CD4-positive, alpha-beta T cell treated with Interleukin-17A for 1 hour (primary cell): ENCODE results near the gene TUT4.
A peak's percentile ranks its signal among the peaks of the same experiment; 100 is the strongest.

ENCODE experiments used
- DNase-seq: peaks from one replicate; pipeline ENCODE4 v3.0.0-alpha.2; 2020

Gene TUT4

GRCh38 chr1:52572387-52572786 lies 19.5 kb upstream of the TUT4 start:
- no peak for DNase-seq

- peak; percentile 16 for DNase-seq
Observed at GRCh38 chr1:52571783-52572182, 18.9 kb upstream of the TUT4 start.

DNA sequence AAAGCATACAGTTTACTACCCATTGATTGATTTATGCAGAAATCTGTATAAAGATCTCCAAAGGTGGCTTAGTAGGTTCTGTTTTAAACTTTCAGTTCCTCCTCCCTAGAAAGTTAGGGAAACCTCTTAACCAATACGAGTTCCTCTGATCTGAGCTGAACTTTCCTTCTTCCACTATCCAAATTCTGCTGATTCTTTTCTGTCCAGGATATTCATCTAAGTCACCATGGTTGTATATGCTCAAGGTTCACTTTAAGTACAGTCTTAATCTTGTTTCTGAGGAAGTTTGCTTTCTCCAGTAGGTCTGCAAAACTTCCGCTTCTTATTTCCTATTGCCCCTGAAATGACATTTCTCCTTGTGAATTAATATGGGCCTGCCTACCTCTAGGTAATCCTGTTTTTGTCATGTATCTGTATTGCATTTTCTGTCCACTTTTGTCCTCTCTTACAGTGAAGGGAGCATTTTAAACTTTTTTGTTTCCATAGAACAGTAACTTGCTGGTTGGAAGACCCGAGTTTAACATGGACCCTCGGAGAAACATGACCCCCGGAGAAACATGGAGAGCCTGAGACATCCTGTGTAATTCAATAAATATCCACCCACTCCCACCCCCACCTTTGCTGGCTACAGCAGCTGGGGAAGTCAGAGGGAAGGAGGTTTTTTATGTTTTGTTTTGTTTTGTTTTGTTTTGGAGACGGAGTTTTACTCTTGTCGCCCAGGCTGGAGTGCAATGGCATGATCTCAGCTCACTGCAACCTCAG lies 16.7 kb upstream of the TUT4 start:
- DNase-seq: no peak

DNA sequence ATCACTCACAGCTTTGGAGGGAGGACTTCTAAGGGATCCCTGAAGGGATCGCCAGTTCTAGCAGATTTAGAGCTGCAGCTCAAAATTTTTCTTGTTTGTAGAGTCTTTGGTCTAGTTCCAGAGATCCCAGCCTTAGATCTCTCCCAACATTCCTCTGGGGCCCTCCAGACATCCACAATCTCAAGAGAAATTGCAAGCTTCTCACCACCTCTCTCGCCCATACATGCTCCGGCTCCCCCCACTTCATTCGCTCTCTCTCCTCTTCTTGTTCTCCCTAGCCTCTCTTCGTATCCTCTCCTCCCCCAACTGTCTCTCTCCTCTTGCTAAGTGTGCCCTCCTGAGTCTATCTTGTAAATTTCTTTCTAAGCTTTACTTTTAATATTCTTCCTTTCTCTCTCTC lies 15.1 kb upstream of the TUT4 start:
- no peak for DNase-seq

DNA sequence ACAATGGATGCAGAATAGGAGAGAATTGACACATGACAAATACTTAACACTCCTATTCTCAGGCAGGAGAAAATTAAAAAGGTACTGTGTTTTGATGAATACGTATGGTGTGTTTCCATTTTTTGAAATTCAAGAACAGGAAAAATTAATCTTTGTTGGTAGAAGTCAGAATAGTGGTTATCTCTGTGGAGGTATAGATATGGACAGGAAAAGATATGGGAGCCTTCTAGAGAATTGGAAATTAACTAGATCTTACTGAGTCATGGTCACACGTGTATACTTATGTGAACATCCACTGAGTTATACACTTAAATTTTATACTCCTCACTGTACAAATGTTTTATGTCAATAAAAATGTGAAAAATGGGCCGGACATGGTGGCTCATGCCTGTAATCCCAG lies 9.9 kb upstream of the TUT4 start:
- DNase-seq: no peak

- DNase-seq: no peak
Observed at GRCh38 chr1:52559875-52560274, 7.0 kb upstream of the TUT4 start.

DNA sequence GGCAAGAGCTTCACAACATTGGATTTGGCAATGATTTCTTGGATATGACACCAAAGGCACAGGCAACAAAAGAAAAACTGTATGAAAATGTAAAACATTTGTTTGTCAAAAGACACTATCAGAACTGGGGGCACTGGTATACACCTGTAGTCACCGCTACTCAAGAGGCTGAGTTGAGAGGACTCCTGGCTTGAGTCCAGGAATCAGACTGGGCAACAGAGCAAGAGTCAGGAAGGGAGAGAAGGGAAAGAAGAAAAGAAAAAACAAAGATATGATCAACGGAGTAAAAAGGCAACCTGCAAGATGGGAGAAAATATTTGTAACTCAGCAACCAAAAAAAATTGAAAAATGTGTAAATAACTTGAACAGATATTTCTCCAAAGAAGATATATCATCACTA lies 6.0 kb upstream of the TUT4 start:
- DNase-seq: no peak

GRCh38 chr1:52556641-52557360 lies 3.9 kb upstream of the TUT4 start:
- DNase-seq: no peak

GRCh38 chr1:52554756-52555155 lies 1.9 kb upstream of the TUT4 start:
- no peak for DNase-seq

GRCh38 chr1:52554267-52554640 lies 1.4 kb upstream of the TUT4 start:
- DNase-seq: no peak

- peak; percentile 92 for DNase-seq
Observed at GRCh38 chr1:52553362-52554266, 722 bp upstream of the TUT4 start.

- DNase-seq: peak; percentile 85
Observed at GRCh38 chr1:52552236-52552504, 722 bp downstream of the TUT4 start.

- DNase-seq: peak; percentile 59
Observed at GRCh38 chr1:52551507-52552235, 1.2 kb downstream of the TUT4 start.

- no peak for DNase-seq
Observed at GRCh38 chr1:52550447-52550846, 2.4 kb downstream of the TUT4 start.

- no peak for DNase-seq
Observed at GRCh38 chr1:52549267-52549666, 3.6 kb downstream of the TUT4 start.

DNA sequence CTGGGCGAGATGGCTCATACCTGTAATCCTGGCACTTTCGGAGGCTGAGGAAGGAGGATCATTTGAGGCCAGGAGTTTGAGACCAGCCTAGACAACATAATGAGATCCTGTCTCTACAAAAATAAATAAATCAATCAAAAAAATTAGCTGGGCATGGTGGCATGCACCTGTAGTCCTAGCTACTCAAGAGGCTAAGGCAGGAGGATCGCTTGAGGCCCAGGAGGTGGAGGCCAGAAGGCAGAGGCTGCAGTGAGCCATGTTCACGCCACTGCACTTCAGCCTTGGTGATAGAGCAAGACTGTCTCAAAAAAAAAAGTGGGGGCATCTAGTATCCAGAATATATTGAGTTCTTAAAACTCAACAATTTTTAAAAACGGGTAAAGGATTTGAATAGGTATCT lies 6.0 kb downstream of the TUT4 start:
- no peak for DNase-seq

GRCh38 chr1:52544665-52545525 lies 8.0 kb downstream of the TUT4 start:
- DNase-seq: no peak

DNA sequence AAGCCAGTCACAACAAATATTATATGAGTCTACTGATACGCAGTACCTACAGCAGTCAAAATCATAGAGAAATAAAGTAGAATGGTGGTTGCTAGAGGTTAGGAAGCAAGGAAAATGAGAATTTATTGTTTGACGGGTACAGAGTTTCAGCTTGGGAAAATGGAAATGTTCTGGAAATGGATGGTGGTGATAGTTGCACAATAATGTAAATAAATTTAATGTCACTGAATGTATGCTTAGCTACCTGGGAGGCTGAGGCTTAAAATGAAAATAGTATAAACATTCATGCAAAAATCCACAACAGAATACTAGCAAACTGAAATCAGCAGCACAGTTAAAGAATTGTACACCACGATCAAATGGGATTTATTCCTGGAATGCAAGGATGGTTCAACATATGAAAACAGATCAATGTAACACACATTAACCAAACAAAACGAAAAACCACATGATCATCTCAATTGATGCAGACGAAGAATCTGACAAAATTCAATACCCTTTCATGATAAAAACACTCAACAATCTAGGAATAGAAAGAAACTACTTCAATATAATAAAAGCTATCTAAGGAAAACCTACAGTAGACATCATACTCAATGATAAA lies 10.7 kb downstream of the TUT4 start:
- DNase-seq: no peak

DNA sequence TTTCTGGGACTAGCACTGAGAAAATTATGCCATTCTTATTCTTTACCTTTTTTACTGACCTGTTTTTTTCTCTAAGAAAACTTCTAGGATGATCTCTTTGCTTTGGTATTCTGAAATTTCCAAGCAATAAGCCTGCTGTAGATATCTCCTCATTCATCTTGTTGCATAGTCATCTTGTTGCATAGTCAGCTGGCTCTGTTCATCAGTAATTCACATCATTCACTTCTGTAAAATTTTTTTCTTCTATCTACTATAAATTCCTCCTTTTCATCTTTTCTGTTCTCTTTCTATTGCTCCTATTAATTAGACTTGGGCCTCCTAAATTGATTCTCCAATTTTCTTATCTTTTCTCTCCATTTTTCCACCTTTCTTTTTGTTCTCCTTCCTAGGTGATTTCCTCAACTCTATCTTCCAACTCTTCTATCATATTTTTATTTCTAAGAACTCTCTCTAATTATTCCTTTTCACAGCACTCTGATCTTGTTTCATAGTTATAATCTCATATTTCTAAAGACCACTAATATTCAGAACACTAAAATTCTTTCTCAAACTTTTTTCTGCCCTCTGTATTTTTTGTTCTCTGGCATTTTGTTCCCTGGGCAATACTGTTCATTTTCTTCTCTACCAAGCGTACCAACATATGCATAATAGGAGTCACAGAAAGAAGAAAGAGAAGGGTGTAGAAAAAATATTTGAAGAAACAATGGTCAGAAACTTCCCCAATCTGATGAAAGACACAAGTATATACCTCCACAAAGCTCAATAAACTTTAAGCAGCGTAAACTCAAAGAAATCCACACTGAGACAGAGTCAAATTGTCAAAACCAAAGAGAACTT lies 17.7 kb downstream of the TUT4 start:
- DNase-seq: no peak

- no peak for DNase-seq
Observed at GRCh38 chr1:52533713-52534112, 19.2 kb downstream of the TUT4 start.
